ENCODE results near the gene MEF2D.

- TF ChIP-seq CTCF (IDR thresholded peaks at IDR 0.05 in 8 of 11, conservative IDR thresholded peaks at IDR 0.05 in 3 of 11) (no peak), POLR2AphosphoS5 (IDR thresholded peaks at IDR 0.05) (no peak), POLR2A (IDR thresholded peaks at IDR 0.05) (no peak)
Observed at GRCh38 chr1:156505679-156506298, 5.2 kb upstream of the MEF2D start.

All from spleen (tissue), 7 donors.